Epithelial cell of esophagus (primary cell): ENCODE results near the gene PIP4K2C.

Experiments used
- DNase-seq: peaks from one replicate; pipeline ENCODE4 v3.0.0; 2010; ENCODE audit warnings: low read depth
- H3K4me3 ChIP-seq: 2 replicates; pipeline ENCODE4 v1.5.1; 2011; ENCODE audit warnings: mild to moderate bottlenecking, low read length, control low read depth
- CTCF ChIP-seq: IDR thresholded peaks from 2 replicates; pipeline ENCODE4 v1.5.1; 2011; ENCODE audit warnings: low read depth, mild to moderate bottlenecking, low read length, control low read depth, inconsistent platforms; ENCODE audit not compliant: insufficient read depth; ENCODE audit errors: missing control alignments

Gene PIP4K2C

GRCh38 chr12:57548013-57548315 lies 43.0 kb upstream of the PIP4K2C start:
- no peak for DNase-seq
- H3K4me3 ChIP-seq: no peak overlapping the region
- TF ChIP-seq CTCF: no peak

- no peak for TF ChIP-seq CTCF
- no peak for DNase-seq
These were observed 42.5 kb upstream of the PIP4K2C start for GRCh38 chr12:57548488-57548887.

GRCh38 chr12:57549203-57549908 lies 41.6 kb upstream of the PIP4K2C start:
- H3K4me3 ChIP-seq: no peak overlapping the region
- TF ChIP-seq CTCF: no peak
- no peak for DNase-seq

More at GRCh38 chr12:57548488-57548887, 42.5 kb upstream of the PIP4K2C start:
- H3K4me3 ChIP-seq: no peak overlapping the region

- DNase-seq: no peak
- TF ChIP-seq CTCF: no peak
These were observed 40.9 kb upstream of the PIP4K2C start, which contains the start of gene KIF5A for GRCh38 chr12:57549909-57550640. TSS of gene KIF5A (plus strand) at chr12:57550044. CDS start at chr12:57550272, 228 bp downstream.

GRCh38 chr12:57550641-57551549 lies 40.1 kb upstream of the PIP4K2C start:
- no peak for TF ChIP-seq CTCF
- no peak for DNase-seq
- no peak overlapping the region for H3K4me3 ChIP-seq

More at GRCh38 chr12:57549909-57550640, 40.9 kb upstream of the PIP4K2C start, which contains the start of gene KIF5A:
- H3K4me3 ChIP-seq: peak within 1 kb of the TSS; percentile 16

GRCh38 chr12:57551637-57552305 lies 39.2 kb upstream of the PIP4K2C start:
- no peak overlapping the region for H3K4me3 ChIP-seq
- TF ChIP-seq CTCF: no peak
- DNase-seq: no peak
